Esophagus squamous epithelium (tissue), 4 donors: ENCODE measurements around the gene GSK3B.

Experiments
- POLR2A ChIP-seq, 4 donors: fragments of 450-650 bp; IDR thresholded peaks; one replicate each; pipeline ENCODE4 v1.6.1; 2017; ENCODE audit warnings: antibody characterized with exemption in 4 of 4, mild to moderate bottlenecking in 4 of 4, moderate library complexity in 3 of 4
- TF ChIP-seq, protein P1 (sequence below), 6 experiments: fragments of 450-650 bp in 4 of 6; fragments of 200-600 bp in 2 of 6; sonication (generic) in 2 of 6; IDR thresholded peaks; one replicate each; pipeline ENCODE4 v1.5.1; 2016 to 2019; ENCODE audit warnings: antibody characterized with exemption in 6 of 6, mild to moderate bottlenecking in 4 of 6, moderate library complexity in 4 of 6

DNA sequence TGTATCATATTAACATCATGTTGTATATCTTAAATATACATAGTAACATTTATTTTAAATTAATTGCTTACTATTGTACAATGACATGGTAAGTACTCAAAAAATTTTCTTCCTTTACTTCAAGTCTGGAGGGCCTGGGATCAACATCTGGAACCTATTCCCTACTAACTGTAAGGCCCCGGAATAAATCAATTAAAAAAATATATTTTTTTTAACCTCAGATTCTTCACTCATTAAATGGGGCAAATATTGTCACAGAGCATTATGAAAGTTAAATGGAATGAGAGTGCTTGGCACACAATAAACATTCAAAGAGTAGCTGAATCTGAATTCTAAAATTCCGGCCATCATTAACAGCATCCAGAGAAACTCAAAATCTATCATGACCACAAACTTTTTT is 16.5 kb downstream of the GSK3B start:
- TF ChIP-seq, protein P1, sequence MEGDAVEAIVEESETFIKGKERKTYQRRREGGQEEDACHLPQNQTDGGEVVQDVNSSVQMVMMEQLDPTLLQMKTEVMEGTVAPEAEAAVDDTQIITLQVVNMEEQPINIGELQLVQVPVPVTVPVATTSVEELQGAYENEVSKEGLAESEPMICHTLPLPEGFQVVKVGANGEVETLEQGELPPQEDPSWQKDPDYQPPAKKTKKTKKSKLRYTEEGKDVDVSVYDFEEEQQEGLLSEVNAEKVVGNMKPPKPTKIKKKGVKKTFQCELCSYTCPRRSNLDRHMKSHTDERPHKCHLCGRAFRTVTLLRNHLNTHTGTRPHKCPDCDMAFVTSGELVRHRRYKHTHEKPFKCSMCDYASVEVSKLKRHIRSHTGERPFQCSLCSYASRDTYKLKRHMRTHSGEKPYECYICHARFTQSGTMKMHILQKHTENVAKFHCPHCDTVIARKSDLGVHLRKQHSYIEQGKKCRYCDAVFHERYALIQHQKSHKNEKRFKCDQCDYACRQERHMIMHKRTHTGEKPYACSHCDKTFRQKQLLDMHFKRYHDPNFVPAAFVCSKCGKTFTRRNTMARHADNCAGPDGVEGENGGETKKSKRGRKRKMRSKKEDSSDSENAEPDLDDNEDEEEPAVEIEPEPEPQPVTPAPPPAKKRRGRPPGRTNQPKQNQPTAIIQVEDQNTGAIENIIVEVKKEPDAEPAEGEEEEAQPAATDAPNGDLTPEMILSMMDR (IDR thresholded peaks at IDR 0.05) = no peak
- TF ChIP-seq POLR2A (IDR thresholded peaks at IDR 0.05) = no peak
